HFFc6 (cell line): ENCODE data around the gene HESX1. TPM values are rescaled to one million over a fixed set of nuclear protein-coding genes. Genes with fewer than 3 reads are reported as not detected.
A peak's percentile ranks its signal among the peaks of the same experiment; 100 is the strongest.

ENCODE experiments used
- DNase-seq: peaks from one replicate; pipeline ENCODE4 v3.0.0-alpha.2; 2018
- H3K27ac Mint-ChIP-seq: 2 replicates; pipeline ENCODE4 v1.8.0; 2020; ENCODE audit warnings: mild to moderate bottlenecking, mixed read lengths
- H3K27me3 Mint-ChIP-seq: 2 replicates; pipeline ENCODE4 v1.8.0; 2021; ENCODE audit warnings: mild to moderate bottlenecking, moderate library complexity, mixed read lengths; ENCODE audit not compliant: insufficient read depth
- H3K36me3 Mint-ChIP-seq: 2 replicates; pipeline ENCODE4 v1.8.0; 2021; ENCODE audit warnings: low read depth, mixed read lengths
- H3K4me1 Mint-ChIP-seq: 2 replicates; pipeline ENCODE4 v1.8.0; 2020; ENCODE audit warnings: low read depth, mixed read lengths
- H3K4me3 Mint-ChIP-seq: 2 replicates; pipeline ENCODE4 v1.8.0; 2020; ENCODE audit warnings: mild to moderate bottlenecking, moderate library complexity, mixed read lengths
- H3K9me3 Mint-ChIP-seq: 2 replicates; pipeline ENCODE4 v1.8.0; 2020; ENCODE audit warnings: mild to moderate bottlenecking, mixed read lengths
- CTCF ChIP-seq: fragments of 200-600 bp; sonication (generic); IDR thresholded peaks from 2 replicates; pipeline ENCODE4 v1.5.0; 2021; ENCODE audit warnings: antibody characterized with exemption, mild to moderate bottlenecking
- total RNA-seq, 6 experiments: library from RNA; stranded (reverse); fragmentation: NEBNext Ultra II Directional; extraction: Animal tissue kit (Norgen Biotek cat#: 25700); gene quantifications; 2 replicates in 1 of 6; 3 replicates in 5 of 6; pipeline ENCODE4 v1.2.3, GENCODE V29; 2021

HESX1 gene
- total RNA-seq, 6 experiments from 2014 or later = 0.18 TPM; not detected in 5

GRCh38 chr3:57158325-57158724, 41.5 kb downstream of the HESX1 start:
- H3K27ac Mint-ChIP-seq = no peak overlapping the region

DNA sequence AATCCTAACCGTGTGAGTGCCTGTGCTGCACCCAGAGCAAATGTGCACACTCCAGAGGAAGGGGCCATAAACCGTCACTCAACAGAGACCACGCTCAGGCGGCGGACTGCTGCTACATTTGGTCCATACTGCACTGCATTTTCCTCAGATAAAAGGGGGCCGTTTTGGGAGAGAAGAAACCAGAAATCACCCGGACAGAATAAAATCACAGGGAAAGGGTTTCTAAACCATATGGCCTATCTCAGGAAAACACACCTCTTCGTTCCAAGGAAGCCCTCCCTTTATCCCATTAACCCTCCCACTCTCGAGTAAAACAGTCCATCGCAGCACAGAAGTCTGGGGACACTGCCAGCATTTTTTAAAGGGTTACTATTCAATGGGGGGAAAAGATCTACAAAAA, 42.2 kb downstream of the HESX1 start:
- Mint-ChIP-seq H3K4me3 (no peak overlapping the region), H3K4me1 (peaks cover 11% of the 10 kb centered on the region; the same call in 1 of the 2 replicates), H3K9me3 (no peaks in the 10 kb centered on the region), H3K36me3 (no peaks in the 10 kb centered on the region), H3K27ac (no peak overlapping the region), H3K27me3 (peaks cover 51% of the 10 kb centered on the region)
- TF ChIP-seq CTCF = no peak
- DNase-seq = no peak

More at GRCh38 chr3:57158325-57158724, 41.5 kb downstream of the HESX1 start:
- DNase-seq = no peak
- H3K27me3 Mint-ChIP-seq = peaks cover 46% of the 10 kb centered on the region
- H3K36me3 Mint-ChIP-seq = no peaks in the 10 kb centered on the region
- no peaks in the 10 kb centered on the region for H3K9me3 Mint-ChIP-seq
- no peak for TF ChIP-seq CTCF
- peaks cover 11% of the 10 kb centered on the region; the same call in 1 of the 2 replicates for H3K4me1 Mint-ChIP-seq
- no peak overlapping the region for H3K4me3 Mint-ChIP-seq

- Mint-ChIP-seq H3K27me3 (peaks cover 53% of the 10 kb centered on the region), H3K4me3 (no peak overlapping the region), H3K36me3 (no peaks in the 10 kb centered on the region), H3K4me1 (peaks cover 21% of the 10 kb centered on the region), H3K27ac (no peak overlapping the region), H3K9me3 (no peaks in the 10 kb centered on the region)
- TF ChIP-seq CTCF = no peak
- no peak for DNase-seq
Measured at GRCh38 chr3:57155310-57155643, 44.5 kb downstream of the HESX1 start.

- H3K27me3 Mint-ChIP-seq = peaks cover 52% of the 10 kb centered on the region
- H3K27ac Mint-ChIP-seq = no peak overlapping the region
- no peak for DNase-seq
- H3K9me3 Mint-ChIP-seq = no peaks in the 10 kb centered on the region
- no peaks in the 10 kb centered on the region for H3K36me3 Mint-ChIP-seq
- H3K4me1 Mint-ChIP-seq = peaks cover 24% of the 10 kb centered on the region
- TF ChIP-seq CTCF = no peak
- H3K4me3 Mint-ChIP-seq = no peak overlapping the region
Measured at GRCh38 chr3:57154470-57155309, 45.1 kb downstream of the HESX1 start.

GRCh38 chr3:57152151-57153143, 47.3 kb downstream of the HESX1 start:
- Mint-ChIP-seq H3K27me3 (peaks cover 39% of the 10 kb centered on the region), H3K4me1 (peaks cover 18% of the 10 kb centered on the region), H3K4me3 (no peak overlapping the region), H3K36me3 (no peaks in the 10 kb centered on the region), H3K9me3 (no peaks in the 10 kb centered on the region), H3K27ac (no peak overlapping the region)
- TF ChIP-seq CTCF = peak; percentile 16; the same call in 1 of the 2 replicates
- DNase-seq = no peak
